Measurements from ENCODE around the gene KIF21B.

DNA sequence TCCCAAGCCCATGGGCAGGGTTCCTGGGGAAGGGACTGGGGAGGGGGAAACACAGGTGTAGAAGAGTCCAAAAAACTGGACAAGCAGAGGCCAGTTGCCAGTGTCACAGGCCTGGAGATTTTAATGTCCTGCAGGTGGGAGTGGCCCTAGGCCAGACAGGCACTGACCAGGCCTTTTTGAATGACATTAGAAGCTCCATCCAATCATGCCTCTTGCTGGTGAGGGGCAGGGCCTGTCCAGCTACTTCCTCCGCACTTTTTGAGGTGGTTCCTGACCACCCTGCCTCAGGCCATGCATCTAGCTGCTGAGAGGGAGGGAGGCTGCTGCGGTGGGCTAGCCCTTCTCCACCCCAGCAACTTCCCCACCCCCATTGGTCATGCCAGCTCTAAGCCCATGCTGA is 15.9 kb upstream of the KIF21B start:
- TF ChIP-seq POLR2A (IDR thresholded peaks at IDR 0.05), result no peak
- TF ChIP-seq, protein P1, sequence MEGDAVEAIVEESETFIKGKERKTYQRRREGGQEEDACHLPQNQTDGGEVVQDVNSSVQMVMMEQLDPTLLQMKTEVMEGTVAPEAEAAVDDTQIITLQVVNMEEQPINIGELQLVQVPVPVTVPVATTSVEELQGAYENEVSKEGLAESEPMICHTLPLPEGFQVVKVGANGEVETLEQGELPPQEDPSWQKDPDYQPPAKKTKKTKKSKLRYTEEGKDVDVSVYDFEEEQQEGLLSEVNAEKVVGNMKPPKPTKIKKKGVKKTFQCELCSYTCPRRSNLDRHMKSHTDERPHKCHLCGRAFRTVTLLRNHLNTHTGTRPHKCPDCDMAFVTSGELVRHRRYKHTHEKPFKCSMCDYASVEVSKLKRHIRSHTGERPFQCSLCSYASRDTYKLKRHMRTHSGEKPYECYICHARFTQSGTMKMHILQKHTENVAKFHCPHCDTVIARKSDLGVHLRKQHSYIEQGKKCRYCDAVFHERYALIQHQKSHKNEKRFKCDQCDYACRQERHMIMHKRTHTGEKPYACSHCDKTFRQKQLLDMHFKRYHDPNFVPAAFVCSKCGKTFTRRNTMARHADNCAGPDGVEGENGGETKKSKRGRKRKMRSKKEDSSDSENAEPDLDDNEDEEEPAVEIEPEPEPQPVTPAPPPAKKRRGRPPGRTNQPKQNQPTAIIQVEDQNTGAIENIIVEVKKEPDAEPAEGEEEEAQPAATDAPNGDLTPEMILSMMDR (IDR thresholded peaks at IDR 0.05), result no peak
- TF ChIP-seq POLR2AphosphoS5 (IDR thresholded peaks at IDR 0.05), result no peak
- no peak for TF ChIP-seq EP300 (IDR thresholded peaks at IDR 0.05)

Data from sigmoid colon (tissue), 4 donors.